ENCODE data around the gene FBXL17.

FBXL17 gene

GRCh38 chr5:108016101-108016500 is 365.8 kb downstream of the FBXL17 start:
- no peak for TF ChIP-seq CTCF (IDR thresholded peaks at IDR 0.05)
- TF ChIP-seq ZFX (IDR thresholded peaks at IDR 0.05; ENCODE audit: borderline replicate concordance) = no peak
- no peak overlapping the region for H3K27ac ChIP-seq

- TF ChIP-seq CTCF (IDR thresholded peaks at IDR 0.05) (no peak), ZFX (IDR thresholded peaks at IDR 0.05; ENCODE audit: borderline replicate concordance) (no peak)
- no peak overlapping the region for H3K27ac ChIP-seq
These were observed 375.1 kb downstream of the FBXL17 start for GRCh38 chr5:108006791-108007190.

- TF ChIP-seq CTCF (IDR thresholded peaks at IDR 0.05) (no peak), ZFX (IDR thresholded peaks at IDR 0.05; ENCODE audit: borderline replicate concordance) (no peak)
- H3K27ac ChIP-seq = no peak overlapping the region
These were observed 378.7 kb downstream of the FBXL17 start for GRCh38 chr5:108003178-108003577.

- TF ChIP-seq CTCF (IDR thresholded peaks at IDR 0.05) (no peak), ZFX (IDR thresholded peaks at IDR 0.05; ENCODE audit: borderline replicate concordance) (no peak)
These were observed 380.7 kb downstream of the FBXL17 start for GRCh38 chr5:108001222-108001621.

GRCh38 chr5:107997338-107997980 is 384.4 kb downstream of the FBXL17 start:
- TF ChIP-seq ZFX (IDR thresholded peaks at IDR 0.05; ENCODE audit: borderline replicate concordance) (no peak), CTCF (IDR thresholded peaks at IDR 0.05) (no peak)
- H3K27ac ChIP-seq = no peak overlapping the region

More at GRCh38 chr5:108001222-108001621, 380.7 kb downstream of the FBXL17 start:
- no peak overlapping the region for H3K27ac ChIP-seq

GRCh38 chr5:107993341-107993740 is 388.6 kb downstream of the FBXL17 start:
- TF ChIP-seq ZFX (IDR thresholded peaks at IDR 0.05; ENCODE audit: borderline replicate concordance) = no peak
- TF ChIP-seq CTCF (IDR thresholded peaks at IDR 0.05) = no peak

GRCh38 chr5:107990881-107991810 is 390.8 kb downstream of the FBXL17 start:
- H3K27ac ChIP-seq = no peak overlapping the region
- TF ChIP-seq CTCF (IDR thresholded peaks at IDR 0.05) = no peak
- TF ChIP-seq ZFX (IDR thresholded peaks at IDR 0.05; ENCODE audit: borderline replicate concordance) = no peak

More at GRCh38 chr5:107993341-107993740, 388.6 kb downstream of the FBXL17 start:
- no peak overlapping the region for H3K27ac ChIP-seq

All from 22Rv1 (cell line).